ENCODE data around the gene TDRD9. TPM values are rescaled to one million over a fixed set of nuclear protein-coding genes. Genes with fewer than 3 reads are reported as not detected.
"Not testable (repeated sequence)": the region's sequence is repeated elsewhere in the genome, so short reads cannot be mapped to it uniquely, and the experiment has no call there.

The TDRD9 gene
- total RNA-seq, 1 donor from 2014 or later: 6.5 TPM

DNA sequence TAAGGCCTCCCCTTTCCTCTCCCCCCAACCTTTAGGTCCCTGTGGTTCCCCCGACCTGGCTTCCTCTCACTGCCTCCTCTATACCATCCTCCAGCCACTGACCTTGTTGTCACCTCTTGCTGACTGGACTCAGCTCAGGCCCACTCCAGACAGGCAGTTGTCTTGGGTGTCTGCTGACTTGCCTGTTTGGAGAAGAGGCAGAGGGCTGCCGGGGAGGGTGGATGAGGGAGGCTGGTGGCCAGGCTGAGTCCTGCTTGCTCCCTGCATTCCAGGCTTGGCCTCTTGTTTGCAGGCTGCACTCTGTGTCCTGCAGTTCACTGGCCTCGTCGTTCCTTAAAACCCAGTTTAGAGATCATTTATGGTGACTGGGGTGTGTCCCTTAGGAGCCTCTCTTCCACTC lies 45.1 kb downstream of the TDRD9 start:
- no peak for TF ChIP-seq CTCF (IDR thresholded peaks at IDR 0.05; ENCODE audit: insufficient read depth, low read length, poor library complexity, severe bottlenecking)
- no peak for DNase-seq (ENCODE audit: low read depth)
- no peaks in the 10 kb centered on the region for H3K36me3 ChIP-seq (ENCODE audit: control insufficient read depth, insufficient read depth, low read length)
- H3K27me3 ChIP-seq (ENCODE audit: control insufficient read depth, insufficient read depth, low read length): no peaks in the 10 kb centered on the region
- no peak overlapping the region for H3K4me3 ChIP-seq (ENCODE audit: low read depth, low read length)

DNA sequence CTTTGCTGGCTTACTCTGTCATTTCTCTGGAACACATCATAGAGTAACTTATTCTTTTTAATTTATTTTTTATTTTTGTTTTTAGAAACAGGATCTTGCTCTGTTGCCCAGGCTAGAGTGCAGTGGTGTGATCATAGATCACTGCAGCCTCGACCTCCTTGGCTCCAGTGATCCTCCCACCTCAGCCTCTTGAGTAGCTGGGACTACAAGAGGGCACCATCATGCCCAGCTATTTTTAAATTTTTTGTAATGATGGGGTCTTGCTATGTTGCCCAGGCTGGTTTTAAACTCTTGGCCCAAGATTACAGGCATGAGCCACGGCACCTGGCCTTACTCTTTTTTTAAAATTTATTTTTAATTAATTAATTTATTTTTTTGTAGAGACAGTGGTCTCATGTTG lies 46.3 kb downstream of the TDRD9 start:
- H3K36me3 ChIP-seq (ENCODE audit: control insufficient read depth, insufficient read depth, low read length): no peaks in the 10 kb centered on the region
- H3K27me3 ChIP-seq (ENCODE audit: control insufficient read depth, insufficient read depth, low read length): no peaks in the 10 kb centered on the region
- DNase-seq (ENCODE audit: low read depth): no peak
- TF ChIP-seq CTCF (IDR thresholded peaks at IDR 0.05; ENCODE audit: insufficient read depth, low read length, poor library complexity, severe bottlenecking): no peak
- no peak overlapping the region for H3K4me3 ChIP-seq (ENCODE audit: low read depth, low read length)

GRCh38 chr14:103980623-103981238 lies 52.5 kb downstream of the TDRD9 start:
- H3K4me3 ChIP-seq (ENCODE audit: low read depth, low read length); H3K36me3 ChIP-seq (ENCODE audit: control insufficient read depth, insufficient read depth, low read length); H3K27me3 ChIP-seq (ENCODE audit: control insufficient read depth, insufficient read depth, low read length); DNase-seq (ENCODE audit: low read depth): not testable (repeated sequence)
- TF ChIP-seq CTCF (IDR thresholded peaks at IDR 0.05; ENCODE audit: insufficient read depth, low read length, poor library complexity, severe bottlenecking): peak; percentile 50

DNA sequence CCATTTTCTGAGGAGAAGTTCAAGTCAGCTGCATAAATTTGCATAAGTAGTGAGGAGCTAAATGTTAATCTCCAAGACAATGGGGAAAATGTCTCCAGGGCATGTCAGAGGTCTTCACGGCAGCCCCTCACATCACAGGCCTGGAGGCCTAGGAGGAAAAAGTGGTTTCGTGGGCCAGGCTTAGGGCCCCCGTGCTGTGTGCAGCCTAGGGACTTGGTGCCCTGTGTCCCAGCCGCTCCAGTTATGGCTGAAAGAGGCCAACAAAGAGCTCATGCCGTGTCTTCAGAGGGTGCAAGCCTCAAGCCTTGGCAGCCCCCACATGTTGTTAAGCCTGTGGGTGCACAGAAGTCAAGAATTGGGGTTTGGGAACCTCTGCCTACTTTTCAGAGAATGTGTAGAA lies 55.9 kb downstream of the TDRD9 start:
- Histone ChIP-seq H3K27me3 (ENCODE audit: control insufficient read depth, insufficient read depth, low read length) (no peaks in the 10 kb centered on the region), H3K4me3 (ENCODE audit: low read depth, low read length) (no peak overlapping the region), H3K36me3 (ENCODE audit: control insufficient read depth, insufficient read depth, low read length) (no peaks in the 10 kb centered on the region)
- no peak for TF ChIP-seq CTCF (IDR thresholded peaks at IDR 0.05; ENCODE audit: insufficient read depth, low read length, poor library complexity, severe bottlenecking)
- DNase-seq (ENCODE audit: low read depth): no peak

GRCh38 chr14:103989034-103989433 lies 60.8 kb downstream of the TDRD9 start:
- no peak for DNase-seq (ENCODE audit: low read depth)
- no peak for TF ChIP-seq CTCF (IDR thresholded peaks at IDR 0.05; ENCODE audit: insufficient read depth, low read length, poor library complexity, severe bottlenecking)
- Histone ChIP-seq H3K36me3 (ENCODE audit: control insufficient read depth, insufficient read depth, low read length) (no peaks in the 10 kb centered on the region), H3K4me3 (ENCODE audit: low read depth, low read length) (no peak overlapping the region), H3K27me3 (ENCODE audit: control insufficient read depth, insufficient read depth, low read length) (no peaks in the 10 kb centered on the region)

DNA sequence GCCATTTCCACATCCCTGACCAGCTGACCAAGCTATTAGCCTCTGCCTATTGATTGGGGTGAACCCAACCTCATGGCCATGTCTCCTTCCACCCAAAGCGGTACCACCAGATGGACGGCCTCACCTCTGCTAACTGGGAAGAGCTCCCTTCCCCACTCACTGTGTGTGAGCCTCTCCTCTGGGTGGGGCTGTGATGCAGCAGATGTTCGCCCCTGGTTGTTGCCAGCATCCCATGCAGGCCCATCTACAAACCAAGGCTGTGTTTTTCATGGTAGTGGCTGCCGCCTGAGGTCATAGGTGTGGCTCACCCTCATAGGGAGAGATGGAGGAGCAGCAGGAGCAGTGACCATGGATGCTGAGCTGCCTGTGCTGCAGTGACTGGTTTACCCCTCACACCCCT lies 61.7 kb downstream of the TDRD9 start:
- DNase-seq (ENCODE audit: low read depth): no peak
- no peak for TF ChIP-seq CTCF (IDR thresholded peaks at IDR 0.05; ENCODE audit: insufficient read depth, low read length, poor library complexity, severe bottlenecking)
- no peaks in the 10 kb centered on the region for H3K27me3 ChIP-seq (ENCODE audit: control insufficient read depth, insufficient read depth, low read length)
- no peaks in the 10 kb centered on the region for H3K36me3 ChIP-seq (ENCODE audit: control insufficient read depth, insufficient read depth, low read length)
- H3K4me3 ChIP-seq (ENCODE audit: low read depth, low read length): no peak overlapping the region
